SK-N-SH (cell line): ENCODE results near the gene MORN5. TPM values are rescaled to one million over a fixed set of nuclear protein-coding genes. Genes with fewer than 3 reads are reported as not detected.

Experiments used
- CTCF ChIA-PET: fragments of 300-600, 350-600 bp; formaldehyde crosslinking; extraction: SDS; loops from one replicate; lab custom pipeline; 2021; lab: Yijun Ruan, JAX
- POLR2A ChIA-PET: fragments of 350-600 bp; sonication (Branson Sonifier 250); formaldehyde crosslinking; extraction: SDS; loops from one replicate; lab custom pipeline; 2020; ENCODE audit warnings: antibody characterized with exemption, inconsistent platforms; lab: Yijun Ruan, JAX
- DNase-seq: peaks from one replicate; pipeline ENCODE4 v3.0.0; 2012
- H2AFZ ChIP-seq: fragments of 200-600 bp; sonication (generic); 2 replicates; pipeline ENCODE4 v1.8.1; 2016; ENCODE audit warnings: antibody characterized with exemption, mild to moderate bottlenecking, low read depth
- H3F3A ChIP-seq: fragments of 200-600 bp; sonication (generic); replicated peaks from 2 replicates; pipeline ENCODE3; 2016; ENCODE audit warnings: antibody characterized with exemption, mild to moderate bottlenecking; ENCODE audit not compliant: insufficient read depth
- H3K27ac ChIP-seq, 2 experiments: fragments of 200-500 bp in 1 of 2; fragments of 200-600 bp in 1 of 2; sonication (Bioruptor generic) in 1 of 2; sonication (generic), shearing (Covaris generic) in 1 of 2; 2 replicates each; pipeline versions ENCODE4 v1.5.1 to v1.6.1; 2014 to 2016; ENCODE audit warnings: low read depth in 2 of 2, inconsistent platforms in 1 of 2, low read length in 1 of 2, mild to moderate bottlenecking in 1 of 2, mixed read lengths in 1 of 2
- H3K27me3 ChIP-seq: fragments of 200-600 bp; sonication (generic), shearing (Covaris generic); 2 replicates; pipeline ENCODE4 v1.6.1; 2016; ENCODE audit warnings: mixed run types; ENCODE audit not compliant: insufficient read depth
- H3K36me3 ChIP-seq, 2 experiments: fragments of 200-500 bp in 1 of 2; fragments of 200-600 bp in 1 of 2; sonication (Bioruptor generic) in 1 of 2; sonication (generic) in 1 of 2; replicated peaks in 1 of 2; 2 replicates each; pipeline versions ENCODE3 to v1.5.1; 2014 to 2016; ENCODE audit warnings: low read length in 1 of 2, mild to moderate bottlenecking in 1 of 2; ENCODE audit not compliant: insufficient read depth in 2 of 2, control insufficient read depth in 1 of 2
- H3K4me1 ChIP-seq, 2 experiments: fragments of 200-500 bp in 1 of 2; fragments of 200-600 bp in 1 of 2; sonication (Bioruptor generic) in 1 of 2; sonication (generic), shearing (Covaris generic) in 1 of 2; 2 replicates each; pipeline versions ENCODE4 v1.5.1 to v1.6.1; 2014 to 2016; ENCODE audit warnings: low read depth in 1 of 2, low read length in 1 of 2, mixed run types in 1 of 2; ENCODE audit not compliant: insufficient read depth in 2 of 2, control insufficient read depth in 1 of 2
- H3K4me2 ChIP-seq: fragments of 200-600 bp; sonication (generic), shearing (Covaris generic); 2 replicates; pipeline ENCODE4 v1.6.1; 2017; ENCODE audit warnings: mixed run types
- H3K4me3 ChIP-seq, 2 experiments: fragments of 200-500 bp in 1 of 2; fragments of 200-600 bp in 1 of 2; sonication (Bioruptor generic) in 1 of 2; sonication (generic), shearing (Covaris generic) in 1 of 2; 2 replicates each; pipeline versions ENCODE4 v1.5.1 to v1.8.1; 2014 to 2016; ENCODE audit warnings: low read depth in 2 of 2, inconsistent platforms in 1 of 2, low read length in 1 of 2, mild to moderate bottlenecking in 1 of 2, mixed read lengths in 1 of 2, moderate library complexity in 1 of 2
- H3K79me2 ChIP-seq: fragments of 200-600 bp; sonication (generic); 2 replicates; pipeline ENCODE4 v1.8.1; 2017; ENCODE audit warnings: mild to moderate bottlenecking; ENCODE audit not compliant: insufficient read depth
- H3K9ac ChIP-seq: fragments of 200-600 bp; sonication (generic); 2 replicates; pipeline ENCODE4 v1.6.1; 2017; ENCODE audit warnings: mixed run types
- H3K9me2 ChIP-seq: fragments of 200-600 bp; sonication (generic); 2 replicates; pipeline ENCODE4 v1.6.1; 2017; ENCODE audit warnings: mixed run types
- H3K9me3 ChIP-seq: fragments of 200-600 bp; sonication (generic); 2 replicates; pipeline ENCODE4 v1.6.1; 2017; ENCODE audit warnings: mixed run types, mild to moderate bottlenecking, moderate library complexity
- H4K20me1 ChIP-seq: fragments of 200-600 bp; sonication (generic); 2 replicates; pipeline ENCODE4 v1.6.1; 2017; ENCODE audit warnings: mild to moderate bottlenecking, mixed run types; ENCODE audit not compliant: insufficient read depth
- ELF1 ChIP-seq: IDR thresholded peaks from 2 replicates; pipeline ENCODE4 v1.4.0; 2012
- EP300 ChIP-seq, 2 experiments: IDR thresholded peaks; 2 replicates each; pipeline versions ENCODE4 v1.4.0 to v1.6.1; 2012; ENCODE audit warnings: borderline replicate concordance in 1 of 2, low read depth in 1 of 2, low read length in 1 of 2
- EZH2phosphoT487 ChIP-seq: fragments of 200-600 bp; sonication (generic); IDR thresholded peaks from 2 replicates; pipeline ENCODE4 v1.6.1; 2017; ENCODE audit warnings: low read depth, mixed run types, mild to moderate bottlenecking, antibody characterized with exemption, moderate library complexity, borderline replicate concordance
- FOSL2 ChIP-seq: IDR thresholded peaks from 2 replicates; pipeline ENCODE4 v1.4.0; 2012; ENCODE audit warnings: low read depth, mild to moderate bottlenecking, moderate library complexity, borderline replicate concordance
- GABPA ChIP-seq: IDR thresholded peaks from 2 replicates; pipeline ENCODE4 v1.4.0; 2012; ENCODE audit warnings: low read depth, mild to moderate bottlenecking
- IRF3 ChIP-seq: fragments of 150-350 bp; IDR thresholded peaks from 2 replicates; pipeline ENCODE4 v1.6.1; 2016; ENCODE audit warnings: mild to moderate bottlenecking, low read depth, low read length
- JUND ChIP-seq: IDR thresholded peaks from 2 replicates; pipeline ENCODE4 v1.4.0; 2012
- MEF2A ChIP-seq: IDR thresholded peaks from 2 replicates; pipeline ENCODE4 v1.4.0; 2012; ENCODE audit warnings: low read depth, borderline replicate concordance
- MXI1 ChIP-seq: IDR thresholded peaks from 2 replicates; pipeline ENCODE4 v1.6.1; 2012; ENCODE audit warnings: mild to moderate bottlenecking, low read depth, low read length, improper control_type of control experiment
- NFIC ChIP-seq: IDR thresholded peaks from 2 replicates; pipeline ENCODE4 v1.4.0; 2012; ENCODE audit warnings: borderline replicate concordance
- NRF1 ChIP-seq: IDR thresholded peaks from 2 replicates; pipeline ENCODE4 v1.6.1; 2012; ENCODE audit warnings: low read depth, mild to moderate bottlenecking, low read length
- RAD21 ChIP-seq: IDR thresholded peaks from 2 replicates; pipeline ENCODE4 v1.6.1; 2012; ENCODE audit warnings: mild to moderate bottlenecking, low read length
- RCOR1 ChIP-seq: fragments of 150-350 bp; IDR thresholded peaks from 2 replicates; pipeline ENCODE4 v1.6.1; 2017; ENCODE audit warnings: antibody characterized with exemption, low read length
- TEAD4 ChIP-seq: IDR thresholded peaks from 2 replicates; pipeline ENCODE4 v1.4.0; 2012; ENCODE audit warnings: mild to moderate bottlenecking, borderline replicate concordance; ENCODE audit not compliant: insufficient read depth
- USF1 ChIP-seq: IDR thresholded peaks from 2 replicates; pipeline ENCODE4 v1.4.0; 2012; ENCODE audit warnings: low read depth, borderline replicate concordance
- WGBS: methylation state at CpG from one replicate; pipeline ENCODE4 v1.1.6; 2017; ENCODE audit warnings: low lambda C conversion rate; 5-methylcytosine and 5-hydroxymethylcytosine counted together
- polyA plus RNA-seq, 3 experiments: library from polyadenylated mRNA; depleted of rRNA; stranded (reverse); fragments of >200 nt; gene quantifications; 2 replicates each; pipeline ENCODE4 v1.2.3, GENCODE V29; 2012
- TF ChIP-seq, protein P1 (sequence below): fragments of 200-600 bp; sonication (generic); IDR thresholded peaks from 2 replicates; pipeline ENCODE4 v1.6.1; 2017; ENCODE audit warnings: antibody characterized with exemption, mild to moderate bottlenecking, moderate library complexity

The MORN5 gene
- polyA plus RNA-seq, 1 of the 3 experiments (the other 2 are of a cell fraction): not detected

- 71% methylated on average over 6 of the region's 6 CpGs for WGBS
- ChIA-PET POLR2A (no interaction called here), CTCF (interaction anchor here (2.2 kb wide), 2 partner anchors 13 kb away, joined by 8 to 13 read pairs; no protein-coding TSS in a partner anchor)
Observed at GRCh38 chr9:122112238-122112637, 47.5 kb upstream of the MORN5 start.

GRCh38 chr9:122113574-122113973 lies 46.1 kb upstream of the MORN5 start:
- 28% methylated on average over 5 of the region's 5 CpGs for WGBS
- TF ChIP-seq ELF1 (no peak), TEAD4 (no peak), FOSL2 (no peak), IRF3 (no peak), RCOR1 (no peak), MEF2A (no peak), USF1 (no peak), GABPA (no peak), NFIC (no peak), EP300 (IDR thresholded peaks at IDR 0.05; ENCODE audit: borderline replicate concordance in 1 of 2, low read depth in 1 of 2, low read length in 1 of 2) (no peak), MXI1 (no peak), EZH2phosphoT487 (no peak), RAD21 (no peak), JUND (no peak)
- TF ChIP-seq, protein P1, sequence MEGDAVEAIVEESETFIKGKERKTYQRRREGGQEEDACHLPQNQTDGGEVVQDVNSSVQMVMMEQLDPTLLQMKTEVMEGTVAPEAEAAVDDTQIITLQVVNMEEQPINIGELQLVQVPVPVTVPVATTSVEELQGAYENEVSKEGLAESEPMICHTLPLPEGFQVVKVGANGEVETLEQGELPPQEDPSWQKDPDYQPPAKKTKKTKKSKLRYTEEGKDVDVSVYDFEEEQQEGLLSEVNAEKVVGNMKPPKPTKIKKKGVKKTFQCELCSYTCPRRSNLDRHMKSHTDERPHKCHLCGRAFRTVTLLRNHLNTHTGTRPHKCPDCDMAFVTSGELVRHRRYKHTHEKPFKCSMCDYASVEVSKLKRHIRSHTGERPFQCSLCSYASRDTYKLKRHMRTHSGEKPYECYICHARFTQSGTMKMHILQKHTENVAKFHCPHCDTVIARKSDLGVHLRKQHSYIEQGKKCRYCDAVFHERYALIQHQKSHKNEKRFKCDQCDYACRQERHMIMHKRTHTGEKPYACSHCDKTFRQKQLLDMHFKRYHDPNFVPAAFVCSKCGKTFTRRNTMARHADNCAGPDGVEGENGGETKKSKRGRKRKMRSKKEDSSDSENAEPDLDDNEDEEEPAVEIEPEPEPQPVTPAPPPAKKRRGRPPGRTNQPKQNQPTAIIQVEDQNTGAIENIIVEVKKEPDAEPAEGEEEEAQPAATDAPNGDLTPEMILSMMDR: no peak
- H3K4me2 ChIP-seq: no peak overlapping the region
- ChIA-PET CTCF (interaction anchor here (1.2 to 2.2 kb wide), 5 partner anchors 9 to 237 kb away, joined by 4 to 13 read pairs (median 8); no protein-coding TSS in a partner anchor), POLR2A (no interaction called here)
- H3K79me2 ChIP-seq: no peaks in the 10 kb centered on the region
- DNase-seq: peak; percentile 11
- H3K4me1 ChIP-seq: no peaks in the 10 kb centered on the region; a peak in 1 of 4 replicates
- H4K20me1 ChIP-seq: no peaks in the 10 kb centered on the region
- H3K9me2 ChIP-seq: no peaks in the 10 kb centered on the region
- H3K9ac ChIP-seq: no peak overlapping the region
- no peak overlapping the region for H3K27ac ChIP-seq
- no peaks in the 10 kb centered on the region for H3K9me3 ChIP-seq
- no peaks in the 10 kb centered on the region for H3K36me3 ChIP-seq
- peaks cover 9% of the 10 kb centered on the region; the same call in 1 of the 2 replicates for H3K27me3 ChIP-seq
- no peaks in the 10 kb centered on the region for H3F3A ChIP-seq
- no peak overlapping the region for H2AFZ ChIP-seq
- no peak overlapping the region for H3K4me3 ChIP-seq

More at GRCh38 chr9:122112238-122112637, 47.5 kb upstream of the MORN5 start:
- no peaks in the 10 kb centered on the region for H4K20me1 ChIP-seq
- H3K9me2 ChIP-seq: no peaks in the 10 kb centered on the region
- no peaks in the 10 kb centered on the region for H3K79me2 ChIP-seq
- H3K27ac ChIP-seq: no peak overlapping the region
- peaks cover 9% of the 10 kb centered on the region; the same call in 1 of the 2 replicates for H3K27me3 ChIP-seq
- no peaks in the 10 kb centered on the region for H3K9me3 ChIP-seq
- H3K4me2 ChIP-seq: no peak overlapping the region
- no peak overlapping the region for H3K9ac ChIP-seq
- no peak overlapping the region for H3K4me3 ChIP-seq
- no peaks in the 10 kb centered on the region for H3F3A ChIP-seq
- H3K4me1 ChIP-seq: no peaks in the 10 kb centered on the region; a peak in 1 of 4 replicates
- DNase-seq: no peak
- no peak for TF ChIP-seq TEAD4
- no peak for TF ChIP-seq EZH2phosphoT487
- TF ChIP-seq ELF1: no peak
- TF ChIP-seq NRF1: no peak
- no peak for TF ChIP-seq USF1
- no peak for TF ChIP-seq RCOR1
- H2AFZ ChIP-seq: no peak overlapping the region
- no peaks in the 10 kb centered on the region for H3K36me3 ChIP-seq
